ENCODE results near the gene MEGF9. TPM values are rescaled to one million over a fixed set of nuclear protein-coding genes. Genes with fewer than 3 reads are reported as not detected.

MEGF9 gene
- total and polyA plus RNA-seq, 2 donors (not counting 3 experiments of a cell fraction or from before 2014, with no cell fraction given) = 4.0 to 13.0 TPM

GRCh38 chr9:120715389-120715924, 1.2 kb upstream of the MEGF9 start:
- Histone ChIP-seq H3K4me3 (replicated peaks in 1 of 3; ENCODE audit: insufficient read depth in 1 of 3, low read depth in 1 of 3, low read length in 3 of 3) (no peak overlapping the region), H3K9me1 (replicated peaks; ENCODE audit: control insufficient read depth, extremely low read depth, insufficient read depth, low read length) (no peaks in the 10 kb centered on the region), H3K9me3 (replicated peaks; ENCODE audit: control insufficient read depth, insufficient read depth, low read length) (no peaks in the 10 kb centered on the region), H2AFZ (ENCODE audit: low read depth, low read length) (peak overlapping the region; percentile 86), H4K20me1 (replicated peaks; ENCODE audit: control insufficient read depth, extremely low read depth, insufficient read depth, low read length) (no peaks in the 10 kb centered on the region), H3K27me3 (ENCODE audit: control insufficient read depth in 2 of 2, insufficient read depth in 2 of 2, low read length in 2 of 2) (no peaks in the 10 kb centered on the region), H3K4me2 (ENCODE audit: insufficient read depth, low read length) (peak overlapping the region; percentile 56), H3K9ac (replicated peaks; ENCODE audit: extremely low read depth, insufficient read depth, low read length) (no peak overlapping the region), H3K36me3 (ENCODE audit: control insufficient read depth in 2 of 2, extremely low read depth in 1 of 2, insufficient read depth in 2 of 2, low read length in 2 of 2) (no peaks in the 10 kb centered on the region), H3K27ac (ENCODE audit: insufficient read depth, low read depth, low read length) (no peak overlapping the region), H3K79me2 (ENCODE audit: control insufficient read depth, insufficient read depth, low read length) (peaks cover 2% of the 10 kb centered on the region), H3K4me1 (ENCODE audit: control insufficient read depth, extremely low read depth, insufficient read depth, low read length) (peaks cover 21% of the 10 kb centered on the region)
- CTCF ChIA-PET = interaction anchor here (0.8 to 2.0 kb wide), 4 partner anchors 10 to 96 kb away, joined by 3 to 9 read pairs (median 4); no protein-coding TSS in a partner anchor
- peak; percentile 52 for DNase-seq (ENCODE audit: low read depth, low spot score)
- BruUV-seq (replicated peaks) = no TSS peak
- intact Hi-C loops (cut with micrococcal nuclease) (no loop called here), dilution Hi-C loops (cut with MboI; ENCODE audit: extremely low pct_ligation_motif_present, low sequenced_read_pairs) (no loop called here)
- peak; percentile 80 for FAIRE-seq
- TF ChIP-seq POLR2AphosphoS5 (IDR thresholded peaks at IDR 0.05; ENCODE audit: insufficient read depth, low read depth, low read length) (peak; percentile 43), POLR2A (IDR thresholded peaks at IDR 0.05; ENCODE audit: low read depth, low read length) (peak; percentile 53)
- TF ChIP-seq, protein P1, sequence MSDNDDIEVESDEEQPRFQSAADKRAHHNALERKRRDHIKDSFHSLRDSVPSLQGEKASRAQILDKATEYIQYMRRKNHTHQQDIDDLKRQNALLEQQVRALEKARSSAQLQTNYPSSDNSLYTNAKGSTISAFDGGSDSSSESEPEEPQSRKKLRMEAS (IDR thresholded peaks at IDR 0.05; ENCODE audit: insufficient read depth, insufficient read length) = no peak
- POLR2A ChIA-PET = interaction anchor here (0.6 to 1.4 kb wide), 5 partner anchors 15 to 362 kb away, joined by 3 to 6 read pairs (median 4); no protein-coding TSS in a partner anchor

GRCh38 chr9:120714846-120715388, 647 bp upstream of the MEGF9 start:
- H3K27ac ChIP-seq (ENCODE audit: insufficient read depth, low read depth, low read length) = peak overlapping the region; percentile 68
- no peak for TF ChIP-seq POLR2A (IDR thresholded peaks at IDR 0.05; ENCODE audit: low read depth, low read length)
- TF ChIP-seq, protein P2, sequence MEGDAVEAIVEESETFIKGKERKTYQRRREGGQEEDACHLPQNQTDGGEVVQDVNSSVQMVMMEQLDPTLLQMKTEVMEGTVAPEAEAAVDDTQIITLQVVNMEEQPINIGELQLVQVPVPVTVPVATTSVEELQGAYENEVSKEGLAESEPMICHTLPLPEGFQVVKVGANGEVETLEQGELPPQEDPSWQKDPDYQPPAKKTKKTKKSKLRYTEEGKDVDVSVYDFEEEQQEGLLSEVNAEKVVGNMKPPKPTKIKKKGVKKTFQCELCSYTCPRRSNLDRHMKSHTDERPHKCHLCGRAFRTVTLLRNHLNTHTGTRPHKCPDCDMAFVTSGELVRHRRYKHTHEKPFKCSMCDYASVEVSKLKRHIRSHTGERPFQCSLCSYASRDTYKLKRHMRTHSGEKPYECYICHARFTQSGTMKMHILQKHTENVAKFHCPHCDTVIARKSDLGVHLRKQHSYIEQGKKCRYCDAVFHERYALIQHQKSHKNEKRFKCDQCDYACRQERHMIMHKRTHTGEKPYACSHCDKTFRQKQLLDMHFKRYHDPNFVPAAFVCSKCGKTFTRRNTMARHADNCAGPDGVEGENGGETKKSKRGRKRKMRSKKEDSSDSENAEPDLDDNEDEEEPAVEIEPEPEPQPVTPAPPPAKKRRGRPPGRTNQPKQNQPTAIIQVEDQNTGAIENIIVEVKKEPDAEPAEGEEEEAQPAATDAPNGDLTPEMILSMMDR (IDR thresholded peaks at IDR 0.05; ENCODE audit: extremely low read depth in 1 of 2, insufficient read depth in 1 of 2, low read depth in 1 of 2, low read length in 2 of 2) = no peak
- TF ChIP-seq GATA2 (IDR thresholded peaks at IDR 0.05; ENCODE audit: insufficient read depth, insufficient read length, low read depth, low read length) = no peak
- TF ChIP-seq POLR2AphosphoS5 (IDR thresholded peaks at IDR 0.05; ENCODE audit: insufficient read depth, low read depth, low read length) = no peak
- TF ChIP-seq, protein P1 (IDR thresholded peaks at IDR 0.05; ENCODE audit: insufficient read depth, insufficient read length) = no peak
- TF ChIP-seq EZH2 (IDR thresholded peaks at IDR 0.05; ENCODE audit: borderline replicate concordance, low read depth, low read length, severe bottlenecking) = no peak
- no peak for TF ChIP-seq JUN (IDR thresholded peaks at IDR 0.05; ENCODE audit: borderline replicate concordance, insufficient read depth, insufficient read length, low read depth)
- no peak for TF ChIP-seq MYC (IDR thresholded peaks at IDR 0.05; ENCODE audit: low read depth, low read length)
- no peak for TF ChIP-seq FOS (IDR thresholded peaks at IDR 0.05; ENCODE audit: borderline replicate concordance, insufficient read depth, low read length)
- no peak for FAIRE-seq
- dilution Hi-C loops (cut with MboI; ENCODE audit: extremely low pct_ligation_motif_present, low sequenced_read_pairs) = no loop called here
- peaks cover 21% of the 10 kb centered on the region for H3K4me1 ChIP-seq (ENCODE audit: control insufficient read depth, extremely low read depth, insufficient read depth, low read length)
- H4K20me1 ChIP-seq (replicated peaks; ENCODE audit: control insufficient read depth, extremely low read depth, insufficient read depth, low read length) = no peaks in the 10 kb centered on the region
- no peaks in the 10 kb centered on the region for H3K9me1 ChIP-seq (replicated peaks; ENCODE audit: control insufficient read depth, extremely low read depth, insufficient read depth, low read length)
- peak overlapping the region; percentile 56 for H3K4me2 ChIP-seq (ENCODE audit: insufficient read depth, low read length)
- CTCF ChIA-PET = interaction anchor here (0.8 to 2.0 kb wide), 7 partner anchors 10 to 271 kb away, joined by 3 to 9 read pairs (median 3); no protein-coding TSS in a partner anchor
- POLR2A ChIA-PET = interaction anchor here (0.6 to 1.4 kb wide), 5 partner anchors 15 to 363 kb away, joined by 3 to 6 read pairs (median 4); no protein-coding TSS in a partner anchor
- H3K36me3 ChIP-seq (ENCODE audit: control insufficient read depth in 2 of 2, extremely low read depth in 1 of 2, insufficient read depth in 2 of 2, low read length in 2 of 2) = no peaks in the 10 kb centered on the region
- no peak for DNase-seq (ENCODE audit: low read depth, low spot score)
- H3K4me3 ChIP-seq (replicated peaks in 1 of 3; ENCODE audit: insufficient read depth in 1 of 3, low read depth in 1 of 3, low read length in 3 of 3) = peak overlapping the region; percentile 17 to 84 (median 67)
- intact Hi-C loops (cut with micrococcal nuclease) = loop anchor here (1.0 to 5.0 kb wide), 2 partner anchors 15 to 98 kb away; no protein-coding TSS in a partner anchor
- BruUV-seq (replicated peaks) = TSS peak; percentile 65
- H3K79me2 ChIP-seq (ENCODE audit: control insufficient read depth, insufficient read depth, low read length) = peaks cover 2% of the 10 kb centered on the region
- peak overlapping the region; percentile 86 for H2AFZ ChIP-seq (ENCODE audit: low read depth, low read length)
- H3K27me3 ChIP-seq (ENCODE audit: control insufficient read depth in 2 of 2, insufficient read depth in 2 of 2, low read length in 2 of 2) = no peaks in the 10 kb centered on the region
- H3K9me3 ChIP-seq (replicated peaks; ENCODE audit: control insufficient read depth, insufficient read depth, low read length) = no peaks in the 10 kb centered on the region
- peak overlapping the region; percentile 90 for H3K9ac ChIP-seq (replicated peaks; ENCODE audit: extremely low read depth, insufficient read depth, low read length)
